Endothelial cell of umbilical vein (primary cell): Measurements from ENCODE around the gene ANAPC7. TPM values are rescaled to one million over a fixed set of nuclear protein-coding genes. Genes with fewer than 3 reads are reported as not detected.
"Not testable (repeated sequence)": the region's sequence is repeated elsewhere in the genome, so short reads cannot be mapped to it uniquely, and the experiment has no call there.

Source experiments
- BruUV-seq: library from RNA; stranded (reverse); fragments of 400-500 nt; replicated peaks from 2 replicates; lab custom pipeline; 2021; lab: Mats Ljungman, UMichigan
- CTCF ChIA-PET: fragments of 300-600, 350-600 bp; sonication (Branson Sonifier 250); formaldehyde crosslinking; loops from one replicate; lab custom pipeline; 2021; ENCODE audit warnings: antibody characterized with exemption, inconsistent platforms; lab: Charles Lee
- POLR2A ChIA-PET: fragments of 300-600, 350-600 bp; sonication (Branson Sonifier 250); formaldehyde crosslinking; loops from one replicate; lab custom pipeline; 2021; ENCODE audit warnings: antibody characterized with exemption, inconsistent platforms; lab: Charles Lee
- DNase-seq: peaks from one replicate; pipeline ENCODE4 v3.0.0-alpha.2; 2011; ENCODE audit warnings: low read depth, low spot score
- FAIRE-seq: peaks from 2 replicates; lab custom pipeline; 2011; peaks lifted over from hg19 to GRCh38; lab: Jason Lieb, UNC
- H2AFZ ChIP-seq: 2 replicates; pipeline ENCODE4 v1.6.0; 2012; ENCODE audit warnings: low read depth, low read length, control low read depth, inconsistent platforms
- H3K27ac ChIP-seq: 2 replicates; pipeline ENCODE4 v1.5.1; 2011; ENCODE audit warnings: low read depth, mild to moderate bottlenecking, control low read depth, low read length, moderate library complexity; ENCODE audit not compliant: insufficient read depth
- H3K27me3 ChIP-seq, 2 experiments: 2 replicates each; pipeline versions ENCODE4 v1.6.0 to v1.6.1; 2011; ENCODE audit warnings: low read length in 2 of 2, mixed read lengths in 1 of 2; ENCODE audit not compliant: control insufficient read depth in 2 of 2, insufficient read depth in 2 of 2
- H3K36me3 ChIP-seq, 2 experiments: 2 replicates in 1 of 2; 3 replicates in 1 of 2; pipeline ENCODE4 v1.5.1; 2011; ENCODE audit warnings: low read length in 2 of 2, mild to moderate bottlenecking in 1 of 2, moderate library complexity in 1 of 2; ENCODE audit not compliant: control insufficient read depth in 2 of 2, insufficient read depth in 2 of 2; ENCODE audit errors: extremely low read depth in 1 of 2
- H3K4me1 ChIP-seq: 3 replicates; pipeline ENCODE4 v1.5.1; 2011; ENCODE audit warnings: mild to moderate bottlenecking, low read length; ENCODE audit not compliant: control insufficient read depth, insufficient read depth; ENCODE audit errors: extremely low read depth
- H3K4me2 ChIP-seq: 2 replicates; pipeline ENCODE4 v1.6.1; 2011; ENCODE audit warnings: low read length, control low read depth, mixed read lengths; ENCODE audit not compliant: insufficient read depth
- H3K4me3 ChIP-seq, 3 experiments: fragments of 200-600 bp in 1 of 3; sonication (generic), shearing (Covaris generic) in 1 of 3; replicated peaks in 1 of 3; 2 replicates each; pipeline ENCODE4 v1.5.1; 2011 to 2016; ENCODE audit warnings: control low read depth in 3 of 3, low read length in 3 of 3, mild to moderate bottlenecking in 2 of 3, inconsistent platforms in 1 of 3, low read depth in 1 of 3, moderate library complexity in 1 of 3; ENCODE audit not compliant: insufficient read depth in 1 of 3
- H3K79me2 ChIP-seq: 2 replicates; pipeline ENCODE4 v1.6.0; 2012; ENCODE audit warnings: low read length, inconsistent platforms; ENCODE audit not compliant: control insufficient read depth, insufficient read depth
- H3K9ac ChIP-seq: replicated peaks from 2 replicates; pipeline ENCODE3; 2011; ENCODE audit warnings: low read length, control low read depth; ENCODE audit not compliant: insufficient read depth; ENCODE audit errors: extremely low read depth
- H3K9me1 ChIP-seq: replicated peaks from 3 replicates; pipeline ENCODE4 v1.6.0; 2011; ENCODE audit warnings: mild to moderate bottlenecking, low read length; ENCODE audit not compliant: control insufficient read depth, insufficient read depth; ENCODE audit errors: extremely low read depth
- H3K9me3 ChIP-seq: replicated peaks from 2 replicates; pipeline ENCODE4 v1.5.1; 2012; ENCODE audit warnings: low read length, inconsistent platforms; ENCODE audit not compliant: control insufficient read depth, insufficient read depth
- H4K20me1 ChIP-seq: replicated peaks from 2 replicates; pipeline ENCODE3; 2011; ENCODE audit warnings: mild to moderate bottlenecking, low read length; ENCODE audit not compliant: control insufficient read depth, insufficient read depth; ENCODE audit errors: extremely low read depth
- EZH2 ChIP-seq: IDR thresholded peaks from 2 replicates; pipeline ENCODE4 v1.6.1; 2012; ENCODE audit warnings: borderline replicate concordance, low read depth, mild to moderate bottlenecking, moderate library complexity, low read length, inconsistent platforms; ENCODE audit not compliant: severe bottlenecking
- FOS ChIP-seq: IDR thresholded peaks from 2 replicates; pipeline ENCODE4 v1.6.1; 2011; ENCODE audit warnings: mild to moderate bottlenecking, low read length, moderate library complexity, borderline replicate concordance; ENCODE audit not compliant: insufficient read depth
- GATA2 ChIP-seq: IDR thresholded peaks from 2 replicates; pipeline ENCODE4 v1.7.0; 2011; ENCODE audit warnings: low read depth, mild to moderate bottlenecking, moderate library complexity, mixed read lengths, low read length; ENCODE audit not compliant: insufficient read length, insufficient read depth
- JUN ChIP-seq: IDR thresholded peaks from 2 replicates; pipeline ENCODE4 v1.6.1; 2011; ENCODE audit warnings: borderline replicate concordance, low read depth; ENCODE audit not compliant: insufficient read length, insufficient read depth
- MYC ChIP-seq: IDR thresholded peaks from one replicate; pipeline ENCODE4 v1.6.1; 2011; ENCODE audit warnings: mild to moderate bottlenecking, low read depth, low read length
- POLR2A ChIP-seq: IDR thresholded peaks from 2 replicates; pipeline ENCODE4 v1.6.1; 2012; ENCODE audit warnings: low read depth, mild to moderate bottlenecking, control low read depth, low read length
- POLR2AphosphoS5 ChIP-seq: IDR thresholded peaks from 2 replicates; pipeline ENCODE4 v1.6.1; 2012; ENCODE audit warnings: low read depth, mild to moderate bottlenecking, control low read depth, low read length, moderate library complexity; ENCODE audit not compliant: insufficient read depth
- dilution Hi-C: fragments of 300-500 bp; cut with MboI; formaldehyde crosslinking; loops from one replicate; pipeline ENCODE4 v1.15.0; 2019; ENCODE audit warnings: low sequenced_read_pairs; ENCODE audit not compliant: extremely low pct_ligation_motif_present
- intact Hi-C: fragments of 100-400 bp; cut with micrococcal nuclease; formaldehyde crosslinking; loops from one replicate; pipeline ENCODE4 v1.10.0; 2022
- polyA plus RNA-seq, 4 experiments: library from polyadenylated mRNA; depleted of rRNA in 3 of 4; stranded (reverse) in 3 of 4; unstranded in 1 of 4; fragments of >200 nt; gene quantifications; 2 replicates each; pipeline versions ENCODE4 v1.2.1 to v1.2.3, GENCODE V29; 2011 to 2012; ENCODE audit warnings: missing spikeins in 1 of 4
- total RNA-seq: library from RNA; stranded (reverse); gene quantifications from 2 replicates; pipeline ENCODE4 v1.2.3, GENCODE V29; 2021
- TF ChIP-seq, protein P1 (sequence below): IDR thresholded peaks from 2 replicates; pipeline ENCODE4 v1.6.1; 2011; ENCODE audit not compliant: insufficient read depth, insufficient read length
- TF ChIP-seq, protein P2 (sequence below), 2 donors: IDR thresholded peaks; 1 replicate in 1 of 2; 2 replicates in 1 of 2; pipeline ENCODE4 v1.5.1; 2011; ENCODE audit warnings: low read length in 2 of 2, mild to moderate bottlenecking in 2 of 2, moderate library complexity in 2 of 2, control low read depth in 1 of 2, inconsistent platforms in 1 of 2, low read depth in 1 of 2; ENCODE audit not compliant: insufficient read depth in 1 of 2; ENCODE audit errors: extremely low read depth in 1 of 2

Gene ANAPC7
- total and polyA plus RNA-seq, 2 donors (not counting 3 experiments of a cell fraction or from before 2014, with no cell fraction given): 54.2 to 89.0 TPM

DNA sequence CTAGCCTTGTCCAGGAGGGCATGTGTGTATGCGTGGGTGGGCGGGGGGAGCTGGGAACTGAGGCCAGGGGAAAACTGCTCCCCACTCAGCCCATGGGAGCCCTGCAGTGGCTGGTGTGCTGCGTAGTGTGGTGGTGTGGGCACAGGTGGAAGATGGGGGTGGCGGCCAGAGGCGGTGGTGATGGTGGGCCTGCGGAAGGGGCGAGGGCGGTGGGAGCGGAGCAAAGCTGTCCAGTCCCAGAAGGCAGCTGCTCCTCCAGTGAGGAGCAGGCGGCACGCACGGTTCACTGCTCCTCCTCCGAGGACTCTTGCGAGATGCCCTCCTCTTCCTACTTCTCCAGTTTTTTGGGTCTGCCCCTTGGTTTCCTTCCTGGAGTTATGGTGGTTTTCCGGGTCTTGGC lies 26.2 kb upstream of the ANAPC7 start:
- H3K36me3 ChIP-seq, BruUV-seq, H3K4me2 ChIP-seq, dilution Hi-C loops, FAIRE-seq, DNase-seq, H4K20me1 ChIP-seq, H3K4me1 ChIP-seq, H3K4me3 ChIP-seq, POLR2A ChIA-PET, H3K9ac ChIP-seq, H3K27me3 ChIP-seq, H3K27ac ChIP-seq, H2AFZ ChIP-seq, H3K79me2 ChIP-seq, H3K9me1 ChIP-seq, intact Hi-C loops, H3K9me3 ChIP-seq: not testable (repeated sequence)
- CTCF ChIA-PET: interaction anchor here (0.6 kb wide), 1 partner anchor 330 kb away, joined by 4 read pairs; no protein-coding TSS in a partner anchor

DNA sequence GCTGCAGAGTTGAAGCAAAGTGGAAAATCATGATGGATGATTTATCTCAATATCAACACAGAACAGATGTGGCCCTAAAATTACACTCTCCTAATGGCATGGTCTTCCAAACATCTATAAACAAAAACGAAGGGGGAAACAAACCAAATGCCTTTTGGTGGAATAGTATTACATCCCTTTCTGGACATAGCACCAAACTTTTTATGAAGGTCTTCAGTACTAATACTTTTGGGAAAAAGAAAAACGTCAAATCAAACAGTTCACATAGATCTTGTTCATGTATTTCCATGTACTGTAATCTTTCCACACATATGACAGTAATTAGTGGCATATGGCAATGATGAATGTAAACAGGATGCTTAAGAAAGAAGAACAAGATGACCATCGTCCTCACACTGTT lies 22.9 kb upstream of the ANAPC7 start:
- no peaks in the 10 kb centered on the region for H3K9me3 ChIP-seq
- H3K4me3 ChIP-seq: no peak overlapping the region
- no peaks in the 10 kb centered on the region for H3K36me3 ChIP-seq
- no peak overlapping the region for H2AFZ ChIP-seq
- intact Hi-C loops: no loop called here
- H3K4me2 ChIP-seq: no peak overlapping the region
- H3K79me2 ChIP-seq: no peaks in the 10 kb centered on the region
- no peaks in the 10 kb centered on the region for H3K4me1 ChIP-seq
- no peak overlapping the region for H3K27ac ChIP-seq
- H3K9me1 ChIP-seq: no peaks in the 10 kb centered on the region
- FAIRE-seq (no peak), DNase-seq (no peak)
- TF ChIP-seq JUN (no peak), POLR2AphosphoS5 (no peak), EZH2 (no peak), FOS (no peak), GATA2 (no peak), POLR2A (no peak), MYC (no peak)
- TF ChIP-seq, protein P1, sequence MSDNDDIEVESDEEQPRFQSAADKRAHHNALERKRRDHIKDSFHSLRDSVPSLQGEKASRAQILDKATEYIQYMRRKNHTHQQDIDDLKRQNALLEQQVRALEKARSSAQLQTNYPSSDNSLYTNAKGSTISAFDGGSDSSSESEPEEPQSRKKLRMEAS: no peak
- TF ChIP-seq, protein P2, sequence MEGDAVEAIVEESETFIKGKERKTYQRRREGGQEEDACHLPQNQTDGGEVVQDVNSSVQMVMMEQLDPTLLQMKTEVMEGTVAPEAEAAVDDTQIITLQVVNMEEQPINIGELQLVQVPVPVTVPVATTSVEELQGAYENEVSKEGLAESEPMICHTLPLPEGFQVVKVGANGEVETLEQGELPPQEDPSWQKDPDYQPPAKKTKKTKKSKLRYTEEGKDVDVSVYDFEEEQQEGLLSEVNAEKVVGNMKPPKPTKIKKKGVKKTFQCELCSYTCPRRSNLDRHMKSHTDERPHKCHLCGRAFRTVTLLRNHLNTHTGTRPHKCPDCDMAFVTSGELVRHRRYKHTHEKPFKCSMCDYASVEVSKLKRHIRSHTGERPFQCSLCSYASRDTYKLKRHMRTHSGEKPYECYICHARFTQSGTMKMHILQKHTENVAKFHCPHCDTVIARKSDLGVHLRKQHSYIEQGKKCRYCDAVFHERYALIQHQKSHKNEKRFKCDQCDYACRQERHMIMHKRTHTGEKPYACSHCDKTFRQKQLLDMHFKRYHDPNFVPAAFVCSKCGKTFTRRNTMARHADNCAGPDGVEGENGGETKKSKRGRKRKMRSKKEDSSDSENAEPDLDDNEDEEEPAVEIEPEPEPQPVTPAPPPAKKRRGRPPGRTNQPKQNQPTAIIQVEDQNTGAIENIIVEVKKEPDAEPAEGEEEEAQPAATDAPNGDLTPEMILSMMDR (IDR thresholded peaks at IDR 0.05; ENCODE audit: extremely low read depth in 1 of 2, insufficient read depth in 1 of 2, low read depth in 1 of 2, low read length in 2 of 2): no peak
- no peak overlapping the region for H3K9ac ChIP-seq
- ChIA-PET POLR2A (no interaction called here), CTCF (no interaction called here)
- H3K27me3 ChIP-seq: peaks cover 6 to 7% of the 10 kb centered on the region in 2 experiments
- dilution Hi-C loops: no loop called here
- BruUV-seq: no TSS peak
- H4K20me1 ChIP-seq: no peaks in the 10 kb centered on the region
